ENCODE measurements around the gene DPPA3. TPM values are rescaled to one million over a fixed set of nuclear protein-coding genes. Genes with fewer than 3 reads are reported as not detected.

DPPA3 gene
- total and polyA plus RNA-seq, 2 of the 13 experiments (the other 11 are each of a cell fraction or from before 2014, with no cell fraction given), result not detected

DNA sequence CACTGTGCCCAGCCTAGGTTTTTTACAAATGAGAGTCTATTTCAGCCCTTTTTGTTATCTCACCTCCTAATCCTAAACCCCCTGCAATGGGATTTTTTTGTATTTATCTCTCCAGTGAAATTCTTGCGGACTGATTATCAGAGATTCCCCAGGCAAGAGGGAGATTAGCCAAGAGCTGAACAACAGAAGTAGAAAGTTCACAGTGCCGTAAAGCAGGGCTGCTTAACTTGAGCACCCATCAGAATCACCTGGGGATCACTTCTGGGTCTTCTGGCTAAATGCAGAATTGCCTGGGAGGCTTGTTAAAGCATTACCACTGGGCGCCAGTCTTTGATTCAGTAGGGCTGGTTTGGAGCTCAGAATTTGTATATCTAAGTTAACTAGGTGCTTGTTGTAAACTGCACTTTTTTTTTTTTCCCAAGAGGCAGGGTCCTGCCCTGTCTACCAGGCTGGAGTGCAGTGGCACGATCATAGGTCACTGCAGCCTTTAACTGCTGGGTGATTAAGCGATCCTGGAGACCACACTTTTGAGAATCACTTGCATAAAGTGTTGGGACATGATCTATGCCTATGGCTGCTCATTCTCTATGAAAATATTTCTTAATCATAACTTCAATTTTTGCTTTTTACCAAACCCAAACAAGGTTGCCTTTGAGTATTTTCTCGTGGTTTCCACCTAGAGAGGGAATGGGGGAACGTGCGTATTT, 1.1 kb upstream of the DPPA3 start:
- FAIRE-seq, result no peak
- no peak for DNase-seq (ENCODE audit: low spot score)
- H3K27ac ChIP-seq (ENCODE audit: extremely low read length, insufficient read depth, low read length), result no peak overlapping the region
- H3K79me2 ChIP-seq (ENCODE audit: insufficient read depth, low read length), result no peaks in the 10 kb centered on the region
- H3K4me3 ChIP-seq (replicated peaks in 1 of 3; ENCODE audit: insufficient read depth in 1 of 3, low read depth in 2 of 3, low read length in 3 of 3), result no peak overlapping the region
- ChIA-PET CTCF (ENCODE audit: low intra/inter-chr PET ratio, low total read pairs) (no interaction called here), POLR2A (no interaction called here)
- no peak overlapping the region for H2AFZ ChIP-seq (ENCODE audit: low read length)
- intact Hi-C loops (cut with micrococcal nuclease; ENCODE audit: unreplicated experiment), result no loop called here
- BruUV-seq (replicated peaks), result no TSS peak
- H3K4me2 ChIP-seq (ENCODE audit: low read depth, low read length), result no peak overlapping the region
- H3K36me3 ChIP-seq (replicated peaks in 1 of 2; ENCODE audit: control insufficient read depth in 1 of 2, insufficient read depth in 2 of 2, low read length in 2 of 2), result no peaks in the 10 kb centered on the region
- H4K20me1 ChIP-seq (ENCODE audit: insufficient read depth, low read length), result no peaks in the 10 kb centered on the region
- WGBS (ENCODE audit: low lambda C conversion rate), result 25% methylated on average over 8 of the region's 8 CpGs
- no peaks in the 10 kb centered on the region for H3K9me3 ChIP-seq (ENCODE audit: low read length)
- in situ Hi-C loops (cut with HindIII; ENCODE audit: extremely low pct_ligation_motif_present, low pct_unique_long_range_greater_than_20kb), result loop anchor here (10.0 kb wide), 1 partner anchor 95 kb away; no protein-coding TSS in a partner anchor
- no peaks in the 10 kb centered on the region for H3K27me3 ChIP-seq (ENCODE audit: control insufficient read depth in 1 of 2, insufficient read depth in 2 of 2, low read length in 2 of 2)
- TF ChIP-seq HNF4G (IDR thresholded peaks at IDR 0.05; ENCODE audit: borderline replicate concordance, low read depth, low read length) (no peak), HNF4G (CRISPR knock-in tag; IDR thresholded peaks at IDR 0.05; ENCODE audit: borderline replicate concordance, low read depth) (no peak), PRMT3 (CRISPR knock-in tag; IDR thresholded peaks at IDR 0.05; ENCODE audit: borderline replicate concordance, low read depth) (no peak), PAX8 (CRISPR knock-in tag; IDR thresholded peaks at IDR 0.05; ENCODE audit: borderline replicate concordance) (no peak), ZNF766 (CRISPR knock-in tag; IDR thresholded peaks at IDR 0.05; ENCODE audit: borderline replicate concordance) (no peak), ZNF562 (CRISPR knock-in tag; IDR thresholded peaks at IDR 0.05; ENCODE audit: borderline replicate concordance) (no peak), HNRNPUL1 (IDR thresholded peaks at IDR 0.05; ENCODE audit: low read depth, low read length) (no peak), RBFOX2 (IDR thresholded peaks at IDR 0.05; ENCODE audit: low read depth, low read length) (no peak), ZNF451 (CRISPR knock-in tag; IDR thresholded peaks at IDR 0.05) (no peak), RFX1 (IDR thresholded peaks at IDR 0.05) (no peak)
- TF ChIP-seq, protein P1, sequence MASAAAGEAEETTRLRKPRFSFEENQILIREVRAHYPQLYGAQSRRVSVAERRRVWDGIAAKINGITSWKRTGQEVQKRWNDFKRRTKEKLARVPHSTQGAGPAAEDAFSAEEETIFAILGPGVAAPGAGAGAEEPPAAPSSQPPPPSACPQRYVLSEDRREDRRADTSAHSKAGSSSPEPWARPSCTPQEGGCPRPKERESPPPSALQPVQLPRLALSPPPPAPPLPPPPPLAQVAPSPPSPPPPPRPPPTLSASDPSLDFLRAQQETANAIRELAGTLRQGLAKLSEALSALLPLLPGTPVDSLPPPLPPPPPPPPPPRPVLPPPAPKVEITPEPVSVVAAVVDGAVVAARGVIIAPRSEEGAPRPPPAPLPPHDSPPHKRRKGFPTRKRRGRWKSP (CRISPR knock-in tag; IDR thresholded peaks at IDR 0.05), result no peak
- TF ChIP-seq, protein P2, sequence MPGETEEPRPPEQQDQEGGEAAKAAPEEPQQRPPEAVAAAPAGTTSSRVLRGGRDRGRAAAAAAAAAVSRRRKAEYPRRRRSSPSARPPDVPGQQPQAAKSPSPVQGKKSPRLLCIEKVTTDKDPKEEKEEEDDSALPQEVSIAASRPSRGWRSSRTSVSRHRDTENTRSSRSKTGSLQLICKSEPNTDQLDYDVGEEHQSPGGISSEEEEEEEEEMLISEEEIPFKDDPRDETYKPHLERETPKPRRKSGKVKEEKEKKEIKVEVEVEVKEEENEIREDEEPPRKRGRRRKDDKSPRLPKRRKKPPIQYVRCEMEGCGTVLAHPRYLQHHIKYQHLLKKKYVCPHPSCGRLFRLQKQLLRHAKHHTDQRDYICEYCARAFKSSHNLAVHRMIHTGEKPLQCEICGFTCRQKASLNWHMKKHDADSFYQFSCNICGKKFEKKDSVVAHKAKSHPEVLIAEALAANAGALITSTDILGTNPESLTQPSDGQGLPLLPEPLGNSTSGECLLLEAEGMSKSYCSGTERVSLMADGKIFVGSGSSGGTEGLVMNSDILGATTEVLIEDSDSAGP (CRISPR knock-in tag; IDR thresholded peaks at IDR 0.05; ENCODE audit: borderline replicate concordance), result no peak
- TF ChIP-seq, protein P3, sequence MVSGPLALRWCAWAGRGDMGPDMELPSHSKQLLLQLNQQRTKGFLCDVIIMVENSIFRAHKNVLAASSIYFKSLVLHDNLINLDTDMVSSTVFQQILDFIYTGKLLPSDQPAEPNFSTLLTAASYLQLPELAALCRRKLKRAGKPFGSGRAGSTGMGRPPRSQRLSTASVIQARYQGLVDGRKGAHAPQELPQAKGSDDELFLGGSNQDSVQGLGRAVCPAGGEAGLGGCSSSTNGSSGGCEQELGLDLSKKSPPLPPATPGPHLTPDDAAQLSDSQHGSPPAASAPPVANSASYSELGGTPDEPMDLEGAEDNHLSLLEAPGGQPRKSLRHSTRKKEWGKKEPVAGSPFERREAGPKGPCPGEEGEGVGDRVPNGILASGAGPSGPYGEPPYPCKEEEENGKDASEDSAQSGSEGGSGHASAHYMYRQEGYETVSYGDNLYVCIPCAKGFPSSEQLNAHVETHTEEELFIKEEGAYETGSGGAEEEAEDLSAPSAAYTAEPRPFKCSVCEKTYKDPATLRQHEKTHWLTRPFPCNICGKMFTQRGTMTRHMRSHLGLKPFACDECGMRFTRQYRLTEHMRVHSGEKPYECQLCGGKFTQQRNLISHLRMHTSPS (CRISPR knock-in tag; IDR thresholded peaks at IDR 0.05; ENCODE audit: low read depth), result no peak
- no peak for ATAC-seq
- no peak overlapping the region for H3K9ac ChIP-seq (ENCODE audit: insufficient read depth, low read depth, low read length)
- H3K4me1 ChIP-seq (ENCODE audit: insufficient read depth, low read length), result 0 out of 2 replicates have a peak, but pooled peaks cover 6% of the 10 kb centered on the region

Measured in HepG2 (cell line).